Astrocyte (in vitro differentiated cells and primary cell): ENCODE data around the gene SLCO2A1.

ENCODE experiments used
- CTCF ChIP-seq: IDR thresholded peaks from 2 replicates; pipeline ENCODE4 v1.5.1; 2011; ENCODE audit warnings: low read depth, mild to moderate bottlenecking, inconsistent platforms, low read length, moderate library complexity; ENCODE audit not compliant: insufficient read depth
- EZH2 ChIP-seq: IDR thresholded peaks from 2 replicates; pipeline ENCODE4 v1.6.1; 2012; ENCODE audit warnings: mild to moderate bottlenecking, low read length, inconsistent platforms; ENCODE audit not compliant: insufficient read depth

- TF ChIP-seq EZH2 (no peak), CTCF (no peak)
Measured at GRCh38 chr3:133926736-133927539, 102.8 kb downstream of the SLCO2A1 start.
